Keratinocyte (primary cell): ENCODE results near the gene GPX3. TPM values are rescaled to one million over a fixed set of nuclear protein-coding genes. Genes with fewer than 3 reads are reported as not detected.

Source experiments
- DNase-seq: peaks from one replicate; pipeline ENCODE4 v3.0.0-alpha.2; 2011; ENCODE audit warnings: low read depth, missing footprints, low spot score
- FAIRE-seq: peaks from 2 replicates; lab custom pipeline; 2011; peaks lifted over from hg19 to GRCh38; lab: Jason Lieb, UNC
- H2AFZ ChIP-seq: 2 replicates; pipeline ENCODE4 v1.6.0; 2012; ENCODE audit warnings: low read length, control low read depth, inconsistent platforms; ENCODE audit not compliant: control insufficient read depth
- H3K27ac ChIP-seq: 2 replicates; pipeline ENCODE4 v1.5.1; 2011; ENCODE audit warnings: low read length; ENCODE audit not compliant: control insufficient read depth, insufficient read depth
- H3K27me3 ChIP-seq: 3 replicates; pipeline ENCODE4 v1.6.0; 2011; ENCODE audit warnings: low read length; ENCODE audit not compliant: control insufficient read depth, insufficient read depth; ENCODE audit errors: extremely low read depth
- H3K36me3 ChIP-seq, 2 experiments: 2 replicates in 1 of 2; 3 replicates in 1 of 2; pipeline ENCODE4 v1.5.1; 2011; ENCODE audit warnings: low read length in 2 of 2, mild to moderate bottlenecking in 1 of 2; ENCODE audit not compliant: control insufficient read depth in 2 of 2, insufficient read depth in 2 of 2; ENCODE audit errors: extremely low read depth in 1 of 2
- H3K4me1 ChIP-seq: 3 replicates; pipeline ENCODE4 v1.5.1; 2011; ENCODE audit warnings: low read length; ENCODE audit not compliant: control insufficient read depth, insufficient read depth; ENCODE audit errors: extremely low read depth
- H3K4me2 ChIP-seq: 3 replicates; pipeline ENCODE4 v1.6.0; 2011; ENCODE audit warnings: low read depth, low read length; ENCODE audit not compliant: control insufficient read depth, insufficient read depth; ENCODE audit errors: extremely low read depth
- H3K4me3 ChIP-seq, 3 experiments: fragments of 200-600 bp in 1 of 3; sonication (generic) in 1 of 3; 2 replicates in 2 of 3; 3 replicates in 1 of 3; pipeline ENCODE4 v1.5.1; 2011 to 2016; ENCODE audit warnings: low read length in 3 of 3, mild to moderate bottlenecking in 3 of 3, control low read depth in 2 of 3, inconsistent platforms in 1 of 3, low read depth in 1 of 3, mixed read lengths in 1 of 3, mixed run types in 1 of 3, moderate library complexity in 1 of 3; ENCODE audit not compliant: control insufficient read depth in 2 of 3, insufficient read depth in 2 of 3; ENCODE audit errors: extremely low read depth in 1 of 3
- H3K79me2 ChIP-seq: 2 replicates; pipeline ENCODE4 v1.6.0; 2012; ENCODE audit warnings: low read length; ENCODE audit not compliant: control insufficient read depth, insufficient read depth
- H3K9ac ChIP-seq: 3 replicates; pipeline ENCODE4 v1.6.0; 2011; ENCODE audit warnings: low read length; ENCODE audit not compliant: control insufficient read depth, insufficient read depth; ENCODE audit errors: extremely low read depth
- H3K9me1 ChIP-seq: 3 replicates; pipeline ENCODE4 v1.6.0; 2011; ENCODE audit warnings: low read length; ENCODE audit not compliant: control insufficient read depth, insufficient read depth; ENCODE audit errors: extremely low read depth
- H3K9me3 ChIP-seq: 2 replicates; pipeline ENCODE4 v1.5.1; 2012; ENCODE audit warnings: low read depth, low read length; ENCODE audit not compliant: control insufficient read depth
- H4K20me1 ChIP-seq: 3 replicates; pipeline ENCODE4 v1.6.0; 2011; ENCODE audit warnings: low read length; ENCODE audit not compliant: control insufficient read depth, insufficient read depth; ENCODE audit errors: extremely low read depth
- CTCF ChIP-seq, 3 experiments: IDR thresholded peaks in 1 of 3; conservative IDR thresholded peaks in 1 of 3; optimal IDR thresholded peaks in 1 of 3; 2 replicates in 2 of 3; 3 replicates in 1 of 3; pipeline versions ENCODE3 to v1.5.1; 2011; ENCODE audit warnings: low read length in 3 of 3, mild to moderate bottlenecking in 3 of 3, moderate library complexity in 2 of 3, control low read depth in 1 of 3, inconsistent platforms in 1 of 3; ENCODE audit not compliant: insufficient read depth in 2 of 3; ENCODE audit errors: extremely low read depth in 1 of 3
- EZH2 ChIP-seq: IDR thresholded peaks from one replicate; pipeline ENCODE4 v1.6.1; 2012; ENCODE audit warnings: inconsistent platforms, mild to moderate bottlenecking, low read length, moderate library complexity
- dilution Hi-C: fragments of 300-500 bp; cut with MboI; formaldehyde crosslinking; loops from one replicate; pipeline ENCODE4 v1.7.0; 2020; ENCODE audit warnings: low sequenced_read_pairs; ENCODE audit not compliant: extremely low pct_ligation_motif_present
- polyA plus RNA-seq, 5 experiments: library from polyadenylated mRNA; depleted of rRNA in 3 of 5; stranded (reverse) in 3 of 5; stranded (forward) in 1 of 5; unstranded in 1 of 5; fragments of >200 nt; gene quantifications; 1 replicate in 1 of 5; 2 replicates in 3 of 5; 3 replicates in 1 of 5; pipeline versions ENCODE4 v1.2.1 to v1.2.3, GENCODE V29; 2011 to 2012; ENCODE audit warnings: missing spikeins in 2 of 5, low read depth in 1 of 5, low replicate concordance in 1 of 5

GPX3 gene
- polyA plus RNA-seq, 1 donor (not counting 4 experiments of a cell fraction or from before 2014, with no cell fraction given) = 120 TPM

DNA sequence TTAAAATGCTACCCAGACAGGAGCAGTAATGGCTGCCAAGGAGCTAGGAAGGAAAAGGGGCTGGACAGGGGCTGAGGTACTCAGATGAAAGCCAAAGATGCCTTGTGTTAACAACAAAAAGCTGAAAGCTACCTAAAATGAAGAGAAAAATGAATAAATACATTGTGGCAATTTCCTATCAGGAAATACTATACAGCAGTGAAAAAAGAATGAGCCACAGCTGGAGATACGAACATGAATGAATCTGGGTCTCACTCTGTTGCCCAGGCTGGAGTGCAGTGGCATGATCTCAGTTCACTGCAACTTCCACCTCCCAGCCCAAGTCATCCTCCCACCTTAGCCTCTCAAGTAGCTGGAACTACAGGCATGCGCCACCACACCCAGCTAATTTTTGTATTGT is 54.2 kb downstream of the GPX3 start:
- no peak overlapping the region for H3K4me3 ChIP-seq
- peak overlapping the region; percentile 37 for H3K27ac ChIP-seq
- peaks cover 2% of the 10 kb centered on the region for H3K9me3 ChIP-seq
- H3K4me2 ChIP-seq = no peak overlapping the region
- H3K36me3 ChIP-seq = peaks cover 20 to 23% of the 10 kb centered on the region in 2 experiments
- no peak overlapping the region for H2AFZ ChIP-seq
- H3K4me1 ChIP-seq = peaks cover 47% of the 10 kb centered on the region
- H3K9ac ChIP-seq = no peak overlapping the region
- peaks cover 2% of the 10 kb centered on the region for H3K9me1 ChIP-seq
- TF ChIP-seq CTCF (optimal IDR thresholded peaks at IDR 0.05 in 1 of 3, IDR thresholded peaks at IDR 0.05 in 1 of 3, conservative IDR thresholded peaks at IDR 0.05 in 1 of 3; ENCODE audit: extremely low read depth in 1 of 3, insufficient read depth in 2 of 3, low read length in 3 of 3) = no peak
- TF ChIP-seq EZH2 = no peak
- dilution Hi-C loops = no loop called here
- peaks cover 76% of the 10 kb centered on the region for H3K79me2 ChIP-seq
- H4K20me1 ChIP-seq = no peaks in the 10 kb centered on the region
- no peaks in the 10 kb centered on the region for H3K27me3 ChIP-seq
- no peak for FAIRE-seq
- DNase-seq = no peak

DNA sequence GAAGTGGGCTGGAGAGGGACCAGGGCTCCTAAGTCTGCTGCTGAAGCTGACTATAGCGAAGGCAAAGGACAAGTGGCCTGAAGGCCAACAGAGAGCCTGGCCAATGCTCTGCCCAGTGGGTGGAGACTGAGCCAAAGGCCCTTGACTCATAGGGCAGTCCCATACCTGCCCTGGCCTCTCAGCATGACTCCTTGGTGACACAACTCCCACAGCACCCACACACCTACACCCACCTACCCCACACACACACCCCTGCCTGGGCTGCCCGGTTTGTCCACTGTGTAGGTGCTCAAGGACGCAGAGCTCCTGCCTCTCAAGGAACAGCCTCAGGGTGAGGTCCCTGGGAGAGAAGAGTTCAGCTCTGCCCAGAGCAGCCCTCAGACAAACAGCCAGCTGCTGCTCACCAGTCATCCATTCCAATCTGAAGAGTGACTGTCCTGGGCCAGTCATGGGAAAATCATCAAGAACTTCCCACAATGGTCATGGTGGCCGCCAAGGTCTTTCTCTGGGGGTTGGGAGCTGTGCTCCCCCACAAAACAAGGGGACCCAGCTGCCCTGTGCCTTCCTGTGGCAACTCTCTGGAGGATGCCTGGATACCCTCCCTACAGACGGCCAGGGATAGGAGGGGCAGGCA is 55.4 kb downstream of the GPX3 start:
- Histone ChIP-seq H3K4me2 (peak overlapping the region; percentile 63), H3K27me3 (no peaks in the 10 kb centered on the region), H3K9ac (peak overlapping the region; percentile 61), H3K79me2 (peaks cover 75% of the 10 kb centered on the region), H3K36me3 (peaks cover 17 to 20% of the 10 kb centered on the region in 2 experiments), H3K4me1 (peaks cover 53% of the 10 kb centered on the region), H3K4me3 (peak overlapping the region in 1 of 3 experiments; percentile 8), H4K20me1 (no peaks in the 10 kb centered on the region), H3K9me1 (peaks cover 2% of the 10 kb centered on the region), H3K9me3 (peaks cover 2% of the 10 kb centered on the region), H3K27ac (peak overlapping the region; percentile 82), H2AFZ (no peak overlapping the region)
- TF ChIP-seq CTCF (optimal IDR thresholded peaks at IDR 0.05 in 1 of 3, IDR thresholded peaks at IDR 0.05 in 1 of 3, conservative IDR thresholded peaks at IDR 0.05 in 1 of 3; ENCODE audit: extremely low read depth in 1 of 3, insufficient read depth in 2 of 3, low read length in 3 of 3) = no peak
- TF ChIP-seq EZH2 = no peak
- dilution Hi-C loops = no loop called here
- peak; percentile 81 for DNase-seq
- FAIRE-seq = peak; percentile 9
